ENCODE results near the gene RUNX2. TPM values are rescaled to one million over a fixed set of nuclear protein-coding genes. Genes with fewer than 3 reads are reported as not detected.

The RUNX2 gene
- total and polyA plus RNA-seq, 12 donors, result 0.20 to 3.0 (median 1.6) TPM

- DNase-seq (no peak), ATAC-seq (no peak)
- H3K27me3 ChIP-seq, result peaks cover 0 to 7% (median 0%) of the 10 kb centered on the region in 7 donors
- H3K4me1 ChIP-seq, result peaks cover 0 to 12% (median 0%) of the 10 kb centered on the region in 9 donors
- intact Hi-C loops (cut with DNase I), result no loop called here
- peaks cover 0 to 3% (median 0%) of the 10 kb centered on the region in 9 donors for H3K36me3 ChIP-seq
- no peaks in the 10 kb centered on the region for H3K9me3 ChIP-seq
- WGBS, 2 donors, result 81 to 82% methylated on average over 2 of the region's 2 CpGs
- no peak overlapping the region for H3K4me3 ChIP-seq
- TF ChIP-seq CTCF (IDR thresholded peaks at IDR 0.05), result no peak
- H3K27ac ChIP-seq, result no peak overlapping the region
Observed at GRCh38 chr6:45458672-45459071, 130.5 kb downstream of the RUNX2 start.

- H3K36me3 ChIP-seq, result peaks cover 0 to 3% (median 0%) of the 10 kb centered on the region in 9 donors
Observed at GRCh38 chr6:45460166-45460565, 132.0 kb downstream of the RUNX2 start.

GRCh38 chr6:45461486-45461885 lies 133.4 kb downstream of the RUNX2 start:
- Histone ChIP-seq H3K4me3 (no peak overlapping the region), H3K4me1 (no peaks in the 10 kb centered on the region), H3K9me3 (no peaks in the 10 kb centered on the region), H3K27ac (no peak overlapping the region), H3K27me3 (peaks cover 0 to 7% (median 0%) of the 10 kb centered on the region in 7 donors), H3K36me3 (peaks cover 0 to 3% (median 0%) of the 10 kb centered on the region in 9 donors)
- no peak for DNase-seq
- no peak for ATAC-seq
- no peak for TF ChIP-seq CTCF (IDR thresholded peaks at IDR 0.05)
- intact Hi-C loops (cut with DNase I), result no loop called here
- 79 to 82% methylated on average over 3 of the region's 3 CpGs for WGBS, 2 donors

More at GRCh38 chr6:45460166-45460565, 132.0 kb downstream of the RUNX2 start:
- TF ChIP-seq CTCF (IDR thresholded peaks at IDR 0.05), result no peak
- H3K4me1 ChIP-seq, result no peaks in the 10 kb centered on the region
- ATAC-seq (no peak), DNase-seq (no peak)
- peaks cover 0 to 7% (median 0%) of the 10 kb centered on the region in 7 donors for H3K27me3 ChIP-seq
- H3K4me3 ChIP-seq, result no peak overlapping the region
- H3K9me3 ChIP-seq, result no peaks in the 10 kb centered on the region
- 96 to 100% methylated on average over 2 of the region's 2 CpGs for WGBS, 2 donors
- intact Hi-C loops (cut with DNase I), result no loop called here
- no peak overlapping the region for H3K27ac ChIP-seq

- Histone ChIP-seq H3K9me3 (no peaks in the 10 kb centered on the region), H3K4me3 (no peak overlapping the region), H3K27me3 (peaks cover 0 to 3% (median 0%) of the 10 kb centered on the region in 7 donors), H3K27ac (no peak overlapping the region), H3K4me1 (no peaks in the 10 kb centered on the region), H3K36me3 (peaks cover 0 to 3% (median 0%) of the 10 kb centered on the region in 9 donors)
- TF ChIP-seq CTCF (IDR thresholded peaks at IDR 0.05), result no peak
- 84 to 85% methylated on average over 7 of the region's 7 CpGs for whole genome bisulfite sequencing, 2 donors
- intact Hi-C loops (cut with DNase I), result no loop called here
- no peak for ATAC-seq
- no peak for DNase-seq
Observed at GRCh38 chr6:45462190-45463134, 134.3 kb downstream of the RUNX2 start.
